ENCODE measurements around the gene CLDN14. TPM values are rescaled to one million over a fixed set of nuclear protein-coding genes. Genes with fewer than 3 reads are reported as not detected.

The CLDN14 gene
- total RNA-seq, 1 experiment from 2014 or later = not detected

DNA sequence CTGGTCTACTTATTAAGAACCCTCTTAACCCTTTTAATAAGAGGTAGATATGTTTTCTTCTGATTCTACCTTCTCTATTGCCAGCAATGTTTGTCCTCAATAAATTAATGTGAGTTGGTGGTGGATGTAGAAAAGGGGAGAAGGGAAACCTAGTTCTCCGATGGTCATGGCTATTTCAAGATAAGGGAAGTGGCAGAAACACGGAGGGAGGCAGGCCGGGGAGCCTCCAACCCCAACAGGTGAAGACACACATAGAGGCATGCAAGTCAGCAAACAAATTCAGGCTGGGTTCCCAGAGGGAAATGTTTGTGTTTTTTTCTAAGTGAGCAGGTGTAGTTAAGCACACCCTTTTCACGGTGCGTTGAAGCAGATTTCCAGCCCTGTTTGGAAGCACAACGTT lies 31.0 kb upstream of the CLDN14 start:
- Histone ChIP-seq H3K56ac (ENCODE audit: insufficient read length, low read depth, low read length) (no peak overlapping the region), H2BK120ac (ENCODE audit: low read depth, low read length, poor library complexity, severe bottlenecking) (no peak overlapping the region), H2BK20ac (ENCODE audit: low read depth, low read length, poor library complexity, severe bottlenecking) (no peak overlapping the region), H2AK5ac (ENCODE audit: insufficient read length, low read length) (no peak overlapping the region), H4K5ac (ENCODE audit: insufficient read length, low read depth, low read length) (no peak overlapping the region), H4K20me1 (ENCODE audit: control insufficient read depth, insufficient read depth, insufficient read length) (no peaks in the 10 kb centered on the region), H3K18ac (ENCODE audit: insufficient read length, low read depth, low read length) (no peak overlapping the region), H2BK15ac (ENCODE audit: low read depth, low read length) (no peak overlapping the region), H3K23ac (ENCODE audit: insufficient read length, low read depth, low read length) (no peak overlapping the region), H3K9ac (ENCODE audit: extremely low read depth, insufficient read length, low read length) (no peak overlapping the region), H2BK12ac (ENCODE audit: insufficient read length, low read depth, low read length) (no peak overlapping the region), H3K27me3 (ENCODE audit: insufficient read depth, low read length) (no peaks in the 10 kb centered on the region), H3K14ac (ENCODE audit: insufficient read depth, low read length) (no peak overlapping the region), H2AFZ (ENCODE audit: low read length) (no peak overlapping the region), H3K4ac (ENCODE audit: low read depth, low read length) (no peak overlapping the region), H3K9me3 (ENCODE audit: control insufficient read depth, low read depth, low read length) (no peaks in the 10 kb centered on the region), H3K27ac (ENCODE audit: insufficient read length, low read depth, low read length) (no peak overlapping the region), H3K79me1 (ENCODE audit: insufficient read depth, low read depth, low read length, poor library complexity, severe bottlenecking) (no peaks in the 10 kb centered on the region), H4K91ac (ENCODE audit: insufficient read length, low read depth, low read length) (no peak overlapping the region), H3K4me2 (ENCODE audit: insufficient read depth, insufficient read length, low read length) (no peak overlapping the region), H3T11ph (ENCODE audit: low read length) (no peak overlapping the region), H2BK5ac (ENCODE audit: insufficient read length, low read length) (no peak overlapping the region), H3K23me2 (ENCODE audit: insufficient read length, low read depth, low read length, poor library complexity, severe bottlenecking) (no peaks in the 10 kb centered on the region), H3K79me2 (ENCODE audit: insufficient read depth, low read length) (no peaks in the 10 kb centered on the region), H4K8ac (replicated peaks; ENCODE audit: insufficient read length, low read depth, low read length) (no peak overlapping the region), H3K4me1 (ENCODE audit: insufficient read depth, low read length) (no peaks in the 10 kb centered on the region)
- WGBS (ENCODE audit: extremely low coverage, insufficient read length, low lambda C conversion rate) = no CpG with 5 or more reads among the region's 6 CpGs
- DNase-seq = no peak
- Mint-ChIP-seq H3K9me3 (no peaks in the 10 kb centered on the region; a peak in 2 of 5 replicates), H3K4me1 (peaks cover 0 to 12% of the 10 kb centered on the region in 2 experiments; a peak in 2 of 4 replicates), H3K4me3 (no peak overlapping the region), H3K36me3 (ENCODE audit: insufficient read depth in 1 of 3, low read depth in 3 of 3) (no peaks in the 10 kb centered on the region; a peak in 1 of 7 replicates), H3K27ac (no peak overlapping the region; a peak in 1 of 7 replicates), H3K27me3 (ENCODE audit: low read depth) (peaks cover 7% of the 10 kb centered on the region)
- TF ChIP-seq, protein P1, sequence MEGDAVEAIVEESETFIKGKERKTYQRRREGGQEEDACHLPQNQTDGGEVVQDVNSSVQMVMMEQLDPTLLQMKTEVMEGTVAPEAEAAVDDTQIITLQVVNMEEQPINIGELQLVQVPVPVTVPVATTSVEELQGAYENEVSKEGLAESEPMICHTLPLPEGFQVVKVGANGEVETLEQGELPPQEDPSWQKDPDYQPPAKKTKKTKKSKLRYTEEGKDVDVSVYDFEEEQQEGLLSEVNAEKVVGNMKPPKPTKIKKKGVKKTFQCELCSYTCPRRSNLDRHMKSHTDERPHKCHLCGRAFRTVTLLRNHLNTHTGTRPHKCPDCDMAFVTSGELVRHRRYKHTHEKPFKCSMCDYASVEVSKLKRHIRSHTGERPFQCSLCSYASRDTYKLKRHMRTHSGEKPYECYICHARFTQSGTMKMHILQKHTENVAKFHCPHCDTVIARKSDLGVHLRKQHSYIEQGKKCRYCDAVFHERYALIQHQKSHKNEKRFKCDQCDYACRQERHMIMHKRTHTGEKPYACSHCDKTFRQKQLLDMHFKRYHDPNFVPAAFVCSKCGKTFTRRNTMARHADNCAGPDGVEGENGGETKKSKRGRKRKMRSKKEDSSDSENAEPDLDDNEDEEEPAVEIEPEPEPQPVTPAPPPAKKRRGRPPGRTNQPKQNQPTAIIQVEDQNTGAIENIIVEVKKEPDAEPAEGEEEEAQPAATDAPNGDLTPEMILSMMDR (conservative IDR thresholded peaks at IDR 0.05) = no peak

Measured in H9 (cell line).